Stimulated activated CD4-positive, alpha-beta T cell treated with anti-CD3 and anti-CD28 coated beads, Interleukin-15, amount 100 ng/mL, for 24 hours (primary cell): ENCODE data around the gene THBS2.
"Not testable (repeated sequence)": the region's sequence is repeated elsewhere in the genome, so short reads cannot be mapped to it uniquely, and the experiment has no call there.

Experiments used
- DNase-seq: peaks from one replicate; pipeline ENCODE4 v3.0.0-alpha.2; 2020

THBS2 gene

GRCh38 chr6:169271158-169271876, 17.7 kb upstream of the THBS2 start:
- DNase-seq, result no peak

GRCh38 chr6:169270077-169270380, 16.4 kb upstream of the THBS2 start:
- not testable (repeated sequence) for DNase-seq

- DNase-seq, result no peak
Measured at GRCh38 chr6:169269180-169270076, 15.8 kb upstream of the THBS2 start.

GRCh38 chr6:169268276-169268675, 14.6 kb upstream of the THBS2 start:
- DNase-seq, result no peak

- no peak for DNase-seq
Measured at GRCh38 chr6:169266746-169267591, 13.3 kb upstream of the THBS2 start.

GRCh38 chr6:169266261-169266660, 12.6 kb upstream of the THBS2 start:
- no peak for DNase-seq

GRCh38 chr6:169265486-169266131, 12.0 kb upstream of the THBS2 start:
- DNase-seq, result no peak

- DNase-seq, result no peak
Measured at GRCh38 chr6:169263836-169264608, 10.4 kb upstream of the THBS2 start.

- no peak for DNase-seq
Measured at GRCh38 chr6:169263374-169263773, 9.7 kb upstream of the THBS2 start.

GRCh38 chr6:169262602-169263001, 9.0 kb upstream of the THBS2 start:
- DNase-seq, result not testable (repeated sequence)

- no peak for DNase-seq
Measured at GRCh38 chr6:169256518-169256917, 2.9 kb upstream of the THBS2 start.

- no peak for DNase-seq
Measured at GRCh38 chr6:169256061-169256460, 2.4 kb upstream of the THBS2 start.

GRCh38 chr6:169255643-169256042, 2.0 kb upstream of the THBS2 start:
- no peak for DNase-seq

- no peak for DNase-seq
Measured at GRCh38 chr6:169254456-169255316, 1.0 kb upstream of the THBS2 start.

- no peak for DNase-seq
Measured at GRCh38 chr6:169252505-169253189, 999 bp downstream of the THBS2 start.

GRCh38 chr6:169251822-169252504, 1.7 kb downstream of the THBS2 start:
- DNase-seq, result no peak

- no peak for DNase-seq
Measured at GRCh38 chr6:169251371-169251802, 2.3 kb downstream of the THBS2 start.

GRCh38 chr6:169250660-169251059, 3.0 kb downstream of the THBS2 start:
- DNase-seq, result no peak

- DNase-seq, result no peak
Measured at GRCh38 chr6:169249057-169249456, 4.6 kb downstream of the THBS2 start.

GRCh38 chr6:169248521-169248971, 5.1 kb downstream of the THBS2 start:
- no peak for DNase-seq
